Panc1 (cell line): ENCODE results near the gene C1orf167.

Source experiments
- POLR2AphosphoS5 ChIP-seq: IDR thresholded peaks from 2 replicates; pipeline ENCODE4 v1.6.1; 2012; ENCODE audit warnings: mild to moderate bottlenecking, low read depth, low read length, moderate library complexity
- TF ChIP-seq, protein P1 (sequence below): fragments of 450-650 bp; IDR thresholded peaks from 2 replicates; pipeline ENCODE4 v1.5.1; 2017; ENCODE audit warnings: mild to moderate bottlenecking
- TF ChIP-seq, protein P2 (sequence below), 2 experiments: IDR thresholded peaks; 2 replicates each; pipeline ENCODE4 v1.6.1; 2011 to 2012; ENCODE audit warnings: low read depth in 2 of 2, control low read depth in 1 of 2, low read length in 1 of 2, mild to moderate bottlenecking in 1 of 2, moderate library complexity in 1 of 2; ENCODE audit not compliant: insufficient read depth in 1 of 2

DNA sequence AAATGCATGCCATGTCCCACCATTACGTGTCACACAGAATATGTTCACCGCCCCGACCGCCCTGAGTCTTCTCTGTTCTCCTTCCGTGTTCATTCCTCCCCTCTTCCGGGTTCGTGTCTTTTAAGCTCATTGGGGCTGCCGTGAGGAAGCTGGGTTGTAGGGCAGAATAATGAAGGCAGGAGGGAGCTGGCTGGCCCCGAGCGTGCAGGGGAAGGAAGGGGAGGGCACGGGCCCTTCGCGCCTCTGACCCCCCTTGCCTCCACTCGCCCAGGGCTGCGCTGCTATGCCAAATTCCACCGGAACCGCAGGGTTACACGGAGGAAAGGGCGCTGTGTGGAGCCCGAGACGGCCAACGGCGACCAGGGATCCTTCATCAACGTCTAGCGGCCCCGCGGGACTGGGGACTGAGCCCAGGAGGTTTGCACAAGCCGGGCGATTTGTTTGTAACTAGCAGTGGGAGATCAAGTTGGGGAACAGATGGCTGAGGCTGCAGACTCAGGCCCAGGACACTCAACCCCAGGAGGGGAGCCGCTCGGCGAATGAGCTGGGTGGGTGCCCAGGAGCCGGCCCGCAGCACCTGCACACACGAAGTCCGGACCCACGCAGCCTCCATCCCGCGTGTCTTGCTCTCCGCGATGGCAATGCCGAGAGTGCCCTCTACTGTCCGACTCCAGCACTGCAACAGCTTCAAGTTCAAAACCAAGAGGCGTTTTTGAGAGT lies 42.5 kb upstream of the C1orf167 start:
- TF ChIP-seq, protein P1, sequence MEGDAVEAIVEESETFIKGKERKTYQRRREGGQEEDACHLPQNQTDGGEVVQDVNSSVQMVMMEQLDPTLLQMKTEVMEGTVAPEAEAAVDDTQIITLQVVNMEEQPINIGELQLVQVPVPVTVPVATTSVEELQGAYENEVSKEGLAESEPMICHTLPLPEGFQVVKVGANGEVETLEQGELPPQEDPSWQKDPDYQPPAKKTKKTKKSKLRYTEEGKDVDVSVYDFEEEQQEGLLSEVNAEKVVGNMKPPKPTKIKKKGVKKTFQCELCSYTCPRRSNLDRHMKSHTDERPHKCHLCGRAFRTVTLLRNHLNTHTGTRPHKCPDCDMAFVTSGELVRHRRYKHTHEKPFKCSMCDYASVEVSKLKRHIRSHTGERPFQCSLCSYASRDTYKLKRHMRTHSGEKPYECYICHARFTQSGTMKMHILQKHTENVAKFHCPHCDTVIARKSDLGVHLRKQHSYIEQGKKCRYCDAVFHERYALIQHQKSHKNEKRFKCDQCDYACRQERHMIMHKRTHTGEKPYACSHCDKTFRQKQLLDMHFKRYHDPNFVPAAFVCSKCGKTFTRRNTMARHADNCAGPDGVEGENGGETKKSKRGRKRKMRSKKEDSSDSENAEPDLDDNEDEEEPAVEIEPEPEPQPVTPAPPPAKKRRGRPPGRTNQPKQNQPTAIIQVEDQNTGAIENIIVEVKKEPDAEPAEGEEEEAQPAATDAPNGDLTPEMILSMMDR: peak; percentile 97
- no peak for TF ChIP-seq POLR2AphosphoS5
- TF ChIP-seq, protein P2, sequence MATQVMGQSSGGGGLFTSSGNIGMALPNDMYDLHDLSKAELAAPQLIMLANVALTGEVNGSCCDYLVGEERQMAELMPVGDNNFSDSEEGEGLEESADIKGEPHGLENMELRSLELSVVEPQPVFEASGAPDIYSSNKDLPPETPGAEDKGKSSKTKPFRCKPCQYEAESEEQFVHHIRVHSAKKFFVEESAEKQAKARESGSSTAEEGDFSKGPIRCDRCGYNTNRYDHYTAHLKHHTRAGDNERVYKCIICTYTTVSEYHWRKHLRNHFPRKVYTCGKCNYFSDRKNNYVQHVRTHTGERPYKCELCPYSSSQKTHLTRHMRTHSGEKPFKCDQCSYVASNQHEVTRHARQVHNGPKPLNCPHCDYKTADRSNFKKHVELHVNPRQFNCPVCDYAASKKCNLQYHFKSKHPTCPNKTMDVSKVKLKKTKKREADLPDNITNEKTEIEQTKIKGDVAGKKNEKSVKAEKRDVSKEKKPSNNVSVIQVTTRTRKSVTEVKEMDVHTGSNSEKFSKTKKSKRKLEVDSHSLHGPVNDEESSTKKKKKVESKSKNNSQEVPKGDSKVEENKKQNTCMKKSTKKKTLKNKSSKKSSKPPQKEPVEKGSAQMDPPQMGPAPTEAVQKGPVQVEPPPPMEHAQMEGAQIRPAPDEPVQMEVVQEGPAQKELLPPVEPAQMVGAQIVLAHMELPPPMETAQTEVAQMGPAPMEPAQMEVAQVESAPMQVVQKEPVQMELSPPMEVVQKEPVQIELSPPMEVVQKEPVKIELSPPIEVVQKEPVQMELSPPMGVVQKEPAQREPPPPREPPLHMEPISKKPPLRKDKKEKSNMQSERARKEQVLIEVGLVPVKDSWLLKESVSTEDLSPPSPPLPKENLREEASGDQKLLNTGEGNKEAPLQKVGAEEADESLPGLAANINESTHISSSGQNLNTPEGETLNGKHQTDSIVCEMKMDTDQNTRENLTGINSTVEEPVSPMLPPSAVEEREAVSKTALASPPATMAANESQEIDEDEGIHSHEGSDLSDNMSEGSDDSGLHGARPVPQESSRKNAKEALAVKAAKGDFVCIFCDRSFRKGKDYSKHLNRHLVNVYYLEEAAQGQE (IDR thresholded peaks at IDR 0.05; ENCODE audit: insufficient read depth in 1 of 2, low read depth in 2 of 2, low read length in 1 of 2): no peak
